Endothelial cell of umbilical vein (primary cell): Measurements from ENCODE around the gene C1QL4.

Experiments
- EZH2 ChIP-seq: IDR thresholded peaks from 2 replicates; pipeline ENCODE4 v1.6.1; 2012; ENCODE audit warnings: borderline replicate concordance, low read depth, mild to moderate bottlenecking, moderate library complexity, low read length, inconsistent platforms; ENCODE audit not compliant: severe bottlenecking
- JUN ChIP-seq: IDR thresholded peaks from 2 replicates; pipeline ENCODE4 v1.6.1; 2011; ENCODE audit warnings: borderline replicate concordance, low read depth; ENCODE audit not compliant: insufficient read length, insufficient read depth
- MYC ChIP-seq: IDR thresholded peaks from one replicate; pipeline ENCODE4 v1.6.1; 2011; ENCODE audit warnings: mild to moderate bottlenecking, low read depth, low read length
- POLR2A ChIP-seq: IDR thresholded peaks from 2 replicates; pipeline ENCODE4 v1.6.1; 2012; ENCODE audit warnings: low read depth, mild to moderate bottlenecking, control low read depth, low read length
- POLR2AphosphoS5 ChIP-seq: IDR thresholded peaks from 2 replicates; pipeline ENCODE4 v1.6.1; 2012; ENCODE audit warnings: low read depth, mild to moderate bottlenecking, control low read depth, low read length, moderate library complexity; ENCODE audit not compliant: insufficient read depth
- TF ChIP-seq, protein P1 (sequence below): IDR thresholded peaks from 2 replicates; pipeline ENCODE4 v1.6.1; 2011; ENCODE audit not compliant: insufficient read depth, insufficient read length
- TF ChIP-seq, protein P2 (sequence below), 2 donors: IDR thresholded peaks; 1 replicate in 1 of 2; 2 replicates in 1 of 2; pipeline ENCODE4 v1.5.1; 2011; ENCODE audit warnings: low read length in 2 of 2, mild to moderate bottlenecking in 2 of 2, moderate library complexity in 2 of 2, control low read depth in 1 of 2, inconsistent platforms in 1 of 2, low read depth in 1 of 2; ENCODE audit not compliant: insufficient read depth in 1 of 2; ENCODE audit errors: extremely low read depth in 1 of 2

GRCh38 chr12:49292729-49293055, 44.3 kb downstream of the C1QL4 start:
- TF ChIP-seq, protein P1, sequence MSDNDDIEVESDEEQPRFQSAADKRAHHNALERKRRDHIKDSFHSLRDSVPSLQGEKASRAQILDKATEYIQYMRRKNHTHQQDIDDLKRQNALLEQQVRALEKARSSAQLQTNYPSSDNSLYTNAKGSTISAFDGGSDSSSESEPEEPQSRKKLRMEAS, result no peak
- TF ChIP-seq, protein P2, sequence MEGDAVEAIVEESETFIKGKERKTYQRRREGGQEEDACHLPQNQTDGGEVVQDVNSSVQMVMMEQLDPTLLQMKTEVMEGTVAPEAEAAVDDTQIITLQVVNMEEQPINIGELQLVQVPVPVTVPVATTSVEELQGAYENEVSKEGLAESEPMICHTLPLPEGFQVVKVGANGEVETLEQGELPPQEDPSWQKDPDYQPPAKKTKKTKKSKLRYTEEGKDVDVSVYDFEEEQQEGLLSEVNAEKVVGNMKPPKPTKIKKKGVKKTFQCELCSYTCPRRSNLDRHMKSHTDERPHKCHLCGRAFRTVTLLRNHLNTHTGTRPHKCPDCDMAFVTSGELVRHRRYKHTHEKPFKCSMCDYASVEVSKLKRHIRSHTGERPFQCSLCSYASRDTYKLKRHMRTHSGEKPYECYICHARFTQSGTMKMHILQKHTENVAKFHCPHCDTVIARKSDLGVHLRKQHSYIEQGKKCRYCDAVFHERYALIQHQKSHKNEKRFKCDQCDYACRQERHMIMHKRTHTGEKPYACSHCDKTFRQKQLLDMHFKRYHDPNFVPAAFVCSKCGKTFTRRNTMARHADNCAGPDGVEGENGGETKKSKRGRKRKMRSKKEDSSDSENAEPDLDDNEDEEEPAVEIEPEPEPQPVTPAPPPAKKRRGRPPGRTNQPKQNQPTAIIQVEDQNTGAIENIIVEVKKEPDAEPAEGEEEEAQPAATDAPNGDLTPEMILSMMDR (IDR thresholded peaks at IDR 0.05; ENCODE audit: extremely low read depth in 1 of 2, insufficient read depth in 1 of 2, low read depth in 1 of 2, low read length in 2 of 2), result no peak
- no peak for TF ChIP-seq POLR2A
- no peak for TF ChIP-seq EZH2
- no peak for TF ChIP-seq MYC
- TF ChIP-seq POLR2AphosphoS5, result no peak
- no peak for TF ChIP-seq JUN
